Activated CD8-positive, alpha-beta memory T cell treated with anti-CD3 and anti-CD28 coated beads for 1 hour (primary cell): Measurements from ENCODE around the gene MIA2.

Experiments
- DNase-seq, 2 donors: peaks; one replicate each; pipeline ENCODE4 v3.0.0-alpha.2; 2020; ENCODE audit warnings: low read depth in 1 of 2; ENCODE audit errors: extremely low read depth in 1 of 2

Gene MIA2

GRCh38 chr14:39383026-39383660 is 149.4 kb downstream of the MIA2 start:
- no peak for DNase-seq

GRCh38 chr14:39383741-39384140 is 150.0 kb downstream of the MIA2 start:
- DNase-seq = no peak

GRCh38 chr14:39384177-39384576 is 150.5 kb downstream of the MIA2 start:
- DNase-seq = no peak

GRCh38 chr14:39393289-39393688 is 159.6 kb downstream of the MIA2 start:
- DNase-seq = no peak

GRCh38 chr14:39395555-39396254 is 162.0 kb downstream of the MIA2 start:
- DNase-seq = no peak

- DNase-seq = no peak
These were observed 162.7 kb downstream of the MIA2 start for GRCh38 chr14:39396448-39396847.

GRCh38 chr14:39398382-39398781 is 164.7 kb downstream of the MIA2 start:
- DNase-seq = no peak

GRCh38 chr14:39406560-39406959 is 172.8 kb downstream of the MIA2 start:
- no peak for DNase-seq

GRCh38 chr14:39416072-39416471 is 182.4 kb downstream of the MIA2 start:
- no peak for DNase-seq

GRCh38 chr14:39417014-39417413 is 183.3 kb downstream of the MIA2 start:
- no peak for DNase-seq

- no peak for DNase-seq
These were observed 185.6 kb downstream of the MIA2 start for GRCh38 chr14:39419272-39419671.

GRCh38 chr14:39422243-39422642 is 188.5 kb downstream of the MIA2 start:
- no peak for DNase-seq

- DNase-seq = no peak
These were observed 190.1 kb downstream of the MIA2 start for GRCh38 chr14:39423793-39424192.

- DNase-seq = no peak
These were observed 192.2 kb downstream of the MIA2 start for GRCh38 chr14:39425947-39426346.

- no peak for DNase-seq
These were observed 192.9 kb downstream of the MIA2 start for GRCh38 chr14:39426605-39427004.

- DNase-seq = no peak
These were observed 194.4 kb downstream of the MIA2 start for GRCh38 chr14:39428118-39428517.

GRCh38 chr14:39430762-39431415 is 197.2 kb downstream of the MIA2 start:
- DNase-seq = no peak

- DNase-seq = peak; percentile 6 to 27
These were observed 197.9 kb downstream of the MIA2 start for GRCh38 chr14:39431416-39432178.

- peak; percentile 89 to 92 for DNase-seq
These were observed 198.5 kb downstream of the MIA2 start, which contains the start of gene FBXO33 for GRCh38 chr14:39432179-39432618. Gene FBXO33, minus strand, starts transcription at chr14:39432433. Its CDS starts 271 bp downstream, at chr14:39432162.

GRCh38 chr14:39432619-39433451 is 199.1 kb downstream of the MIA2 start:
- DNase-seq = peak in 1 of 2 donors; percentile 55
